ENCODE measurements around the gene BHLHE41. TPM values are rescaled to one million over a fixed set of nuclear protein-coding genes. Genes with fewer than 3 reads are reported as not detected.

BHLHE41 gene
- total RNA-seq, 1 experiment from 2014 or later = 7.6 TPM

DNA sequence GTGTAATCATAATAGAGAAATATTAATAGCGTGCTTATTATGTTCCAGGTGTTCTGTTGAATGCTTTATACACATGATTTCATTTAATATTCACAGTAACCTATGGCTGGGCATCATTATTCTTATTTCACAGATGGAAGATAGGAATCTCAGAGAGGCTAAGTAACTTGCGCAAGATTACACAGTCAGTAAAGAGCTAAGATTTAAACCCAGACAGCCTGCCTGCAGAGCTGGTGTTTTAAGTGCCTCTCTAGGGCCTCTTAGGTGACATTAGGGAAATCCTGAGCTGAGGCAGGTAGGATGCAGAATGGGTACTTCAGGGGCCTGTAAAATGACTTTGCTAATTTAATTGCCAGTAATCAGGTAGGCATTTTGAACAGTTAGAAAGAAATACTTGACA, 18.5 kb upstream of the BHLHE41 start (continued):
- TF ChIP-seq, protein P1, sequence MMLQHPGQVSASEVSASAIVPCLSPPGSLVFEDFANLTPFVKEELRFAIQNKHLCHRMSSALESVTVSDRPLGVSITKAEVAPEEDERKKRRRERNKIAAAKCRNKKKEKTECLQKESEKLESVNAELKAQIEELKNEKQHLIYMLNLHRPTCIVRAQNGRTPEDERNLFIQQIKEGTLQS (CRISPR knock-in tag; conservative IDR thresholded peaks at IDR 0.05) = no peak
- TF ChIP-seq FOXK1 (CRISPR knock-in tag; IDR thresholded peaks at IDR 0.05) = no peak
- TF ChIP-seq, protein P2, sequence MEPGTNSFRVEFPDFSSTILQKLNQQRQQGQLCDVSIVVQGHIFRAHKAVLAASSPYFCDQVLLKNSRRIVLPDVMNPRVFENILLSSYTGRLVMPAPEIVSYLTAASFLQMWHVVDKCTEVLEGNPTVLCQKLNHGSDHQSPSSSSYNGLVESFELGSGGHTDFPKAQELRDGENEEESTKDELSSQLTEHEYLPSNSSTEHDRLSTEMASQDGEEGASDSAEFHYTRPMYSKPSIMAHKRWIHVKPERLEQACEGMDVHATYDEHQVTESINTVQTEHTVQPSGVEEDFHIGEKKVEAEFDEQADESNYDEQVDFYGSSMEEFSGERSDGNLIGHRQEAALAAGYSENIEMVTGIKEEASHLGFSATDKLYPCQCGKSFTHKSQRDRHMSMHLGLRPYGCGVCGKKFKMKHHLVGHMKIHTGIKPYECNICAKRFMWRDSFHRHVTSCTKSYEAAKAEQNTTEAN (CRISPR knock-in tag; IDR thresholded peaks at IDR 0.05) = no peak

DNA sequence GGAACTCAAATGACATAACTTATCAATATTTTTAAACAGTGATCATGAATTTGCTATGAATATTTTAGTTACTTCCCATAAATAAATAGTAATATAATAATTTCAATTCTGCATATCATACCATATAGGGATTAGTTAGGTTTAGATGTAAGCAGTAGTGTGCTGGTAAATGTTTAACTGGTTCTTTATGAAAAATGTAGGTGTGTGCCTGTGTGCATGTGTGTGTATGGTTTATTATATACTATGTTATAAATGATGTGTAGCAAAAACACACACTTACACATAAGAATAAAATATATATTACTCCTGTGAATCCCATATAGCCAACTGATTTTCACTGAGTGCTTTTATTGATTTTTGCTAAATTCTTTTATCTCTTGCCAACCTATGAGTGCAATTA, 14.0 kb upstream of the BHLHE41 start:
- ATAC-seq = no peak
- H3K9me3 Mint-ChIP-seq = no peaks in the 10 kb centered on the region
- POLR2A ChIA-PET = no interaction called here
- peaks cover 21% of the 10 kb centered on the region for H3K4me1 Mint-ChIP-seq
- CTCF ChIA-PET = no interaction called here
- no peak overlapping the region for H3K27ac Mint-ChIP-seq
- H3K27me3 Mint-ChIP-seq (ENCODE audit: low read depth) = no peaks in the 10 kb centered on the region
- no peak overlapping the region for H3K4me3 Mint-ChIP-seq
- TF ChIP-seq OVOL2 (CRISPR knock-in tag; IDR thresholded peaks at IDR 0.05; ENCODE audit: borderline replicate concordance) (no peak), JUN (CRISPR knock-in tag; IDR thresholded peaks at IDR 0.05) (no peak), SMAD4 (CRISPR knock-in tag; IDR thresholded peaks at IDR 0.05) (no peak), ZNF317 (CRISPR knock-in tag; IDR thresholded peaks at IDR 0.05; ENCODE audit: borderline replicate concordance, low read depth) (no peak), GABPB1 (CRISPR knock-in tag; IDR thresholded peaks at IDR 0.05) (no peak), ZNF423 (CRISPR knock-in tag; IDR thresholded peaks at IDR 0.05) (no peak), FOXJ3 (CRISPR knock-in tag; IDR thresholded peaks at IDR 0.05; ENCODE audit: borderline replicate concordance) (no peak), NR3C1 (CRISPR knock-in tag; conservative IDR thresholded peaks at IDR 0.05; ENCODE audit: low read depth) (no peak)
- TF ChIP-seq, protein P3, sequence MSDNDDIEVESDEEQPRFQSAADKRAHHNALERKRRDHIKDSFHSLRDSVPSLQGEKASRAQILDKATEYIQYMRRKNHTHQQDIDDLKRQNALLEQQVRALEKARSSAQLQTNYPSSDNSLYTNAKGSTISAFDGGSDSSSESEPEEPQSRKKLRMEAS (CRISPR knock-in tag; IDR thresholded peaks at IDR 0.05) = no peak
- TF ChIP-seq, protein P4, sequence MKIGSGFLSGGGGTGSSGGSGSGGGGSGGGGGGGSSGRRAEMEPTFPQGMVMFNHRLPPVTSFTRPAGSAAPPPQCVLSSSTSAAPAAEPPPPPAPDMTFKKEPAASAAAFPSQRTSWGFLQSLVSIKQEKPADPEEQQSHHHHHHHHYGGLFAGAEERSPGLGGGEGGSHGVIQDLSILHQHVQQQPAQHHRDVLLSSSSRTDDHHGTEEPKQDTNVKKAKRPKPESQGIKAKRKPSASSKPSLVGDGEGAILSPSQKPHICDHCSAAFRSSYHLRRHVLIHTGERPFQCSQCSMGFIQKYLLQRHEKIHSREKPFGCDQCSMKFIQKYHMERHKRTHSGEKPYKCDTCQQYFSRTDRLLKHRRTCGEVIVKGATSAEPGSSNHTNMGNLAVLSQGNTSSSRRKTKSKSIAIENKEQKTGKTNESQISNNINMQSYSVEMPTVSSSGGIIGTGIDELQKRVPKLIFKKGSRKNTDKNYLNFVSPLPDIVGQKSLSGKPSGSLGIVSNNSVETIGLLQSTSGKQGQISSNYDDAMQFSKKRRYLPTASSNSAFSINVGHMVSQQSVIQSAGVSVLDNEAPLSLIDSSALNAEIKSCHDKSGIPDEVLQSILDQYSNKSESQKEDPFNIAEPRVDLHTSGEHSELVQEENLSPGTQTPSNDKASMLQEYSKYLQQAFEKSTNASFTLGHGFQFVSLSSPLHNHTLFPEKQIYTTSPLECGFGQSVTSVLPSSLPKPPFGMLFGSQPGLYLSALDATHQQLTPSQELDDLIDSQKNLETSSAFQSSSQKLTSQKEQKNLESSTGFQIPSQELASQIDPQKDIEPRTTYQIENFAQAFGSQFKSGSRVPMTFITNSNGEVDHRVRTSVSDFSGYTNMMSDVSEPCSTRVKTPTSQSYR (CRISPR knock-in tag; IDR thresholded peaks at IDR 0.05) = no peak
- TF ChIP-seq, protein P5, sequence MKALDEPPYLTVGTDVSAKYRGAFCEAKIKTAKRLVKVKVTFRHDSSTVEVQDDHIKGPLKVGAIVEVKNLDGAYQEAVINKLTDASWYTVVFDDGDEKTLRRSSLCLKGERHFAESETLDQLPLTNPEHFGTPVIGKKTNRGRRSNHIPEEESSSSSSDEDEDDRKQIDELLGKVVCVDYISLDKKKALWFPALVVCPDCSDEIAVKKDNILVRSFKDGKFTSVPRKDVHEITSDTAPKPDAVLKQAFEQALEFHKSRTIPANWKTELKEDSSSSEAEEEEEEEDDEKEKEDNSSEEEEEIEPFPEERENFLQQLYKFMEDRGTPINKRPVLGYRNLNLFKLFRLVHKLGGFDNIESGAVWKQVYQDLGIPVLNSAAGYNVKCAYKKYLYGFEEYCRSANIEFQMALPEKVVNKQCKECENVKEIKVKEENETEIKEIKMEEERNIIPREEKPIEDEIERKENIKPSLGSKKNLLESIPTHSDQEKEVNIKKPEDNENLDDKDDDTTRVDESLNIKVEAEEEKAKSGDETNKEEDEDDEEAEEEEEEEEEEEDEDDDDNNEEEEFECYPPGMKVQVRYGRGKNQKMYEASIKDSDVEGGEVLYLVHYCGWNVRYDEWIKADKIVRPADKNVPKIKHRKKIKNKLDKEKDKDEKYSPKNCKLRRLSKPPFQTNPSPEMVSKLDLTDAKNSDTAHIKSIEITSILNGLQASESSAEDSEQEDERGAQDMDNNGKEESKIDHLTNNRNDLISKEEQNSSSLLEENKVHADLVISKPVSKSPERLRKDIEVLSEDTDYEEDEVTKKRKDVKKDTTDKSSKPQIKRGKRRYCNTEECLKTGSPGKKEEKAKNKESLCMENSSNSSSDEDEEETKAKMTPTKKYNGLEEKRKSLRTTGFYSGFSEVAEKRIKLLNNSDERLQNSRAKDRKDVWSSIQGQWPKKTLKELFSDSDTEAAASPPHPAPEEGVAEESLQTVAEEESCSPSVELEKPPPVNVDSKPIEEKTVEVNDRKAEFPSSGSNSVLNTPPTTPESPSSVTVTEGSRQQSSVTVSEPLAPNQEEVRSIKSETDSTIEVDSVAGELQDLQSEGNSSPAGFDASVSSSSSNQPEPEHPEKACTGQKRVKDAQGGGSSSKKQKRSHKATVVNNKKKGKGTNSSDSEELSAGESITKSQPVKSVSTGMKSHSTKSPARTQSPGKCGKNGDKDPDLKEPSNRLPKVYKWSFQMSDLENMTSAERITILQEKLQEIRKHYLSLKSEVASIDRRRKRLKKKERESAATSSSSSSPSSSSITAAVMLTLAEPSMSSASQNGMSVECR (CRISPR knock-in tag; IDR thresholded peaks at IDR 0.05; ENCODE audit: borderline replicate concordance) = no peak
- TF ChIP-seq, protein P6, sequence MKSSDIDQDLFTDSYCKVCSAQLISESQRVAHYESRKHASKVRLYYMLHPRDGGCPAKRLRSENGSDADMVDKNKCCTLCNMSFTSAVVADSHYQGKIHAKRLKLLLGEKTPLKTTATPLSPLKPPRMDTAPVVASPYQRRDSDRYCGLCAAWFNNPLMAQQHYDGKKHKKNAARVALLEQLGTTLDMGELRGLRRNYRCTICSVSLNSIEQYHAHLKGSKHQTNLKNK (CRISPR knock-in tag; IDR thresholded peaks at IDR 0.05) = no peak
- no peaks in the 10 kb centered on the region for H3K36me3 Mint-ChIP-seq
- DNase-seq (ENCODE audit: low spot score) = no peak

DNA sequence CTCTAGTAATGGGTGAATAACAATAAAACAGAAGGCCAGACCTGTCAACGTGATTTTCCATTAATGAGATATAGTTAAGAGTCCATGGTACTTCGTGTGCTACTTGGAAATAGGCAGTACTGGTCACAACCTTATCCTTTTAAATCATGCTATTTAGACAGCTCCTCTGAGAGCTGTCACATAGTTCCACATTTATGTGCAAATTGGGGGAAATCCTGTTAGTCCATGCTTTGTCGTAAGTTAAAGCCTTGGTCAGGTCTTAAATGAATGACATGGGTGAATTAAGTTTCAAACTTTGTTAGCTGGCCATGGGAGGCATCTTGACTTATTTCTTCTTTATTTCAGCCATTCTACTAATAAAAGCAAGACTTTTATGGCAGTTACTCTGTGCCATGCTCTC, 11.9 kb upstream of the BHLHE41 start:
- ChIA-PET CTCF (no interaction called here), POLR2A (no interaction called here)
- Mint-ChIP-seq H3K27me3 (ENCODE audit: low read depth) (peaks cover 4% of the 10 kb centered on the region), H3K27ac (no peak overlapping the region), H3K9me3 (no peaks in the 10 kb centered on the region), H3K4me3 (no peak overlapping the region), H3K36me3 (no peaks in the 10 kb centered on the region), H3K4me1 (peaks cover 21% of the 10 kb centered on the region)
- no peak for ATAC-seq
- no peak for DNase-seq (ENCODE audit: low spot score)
- TF ChIP-seq MYBL2 (CRISPR knock-in tag; IDR thresholded peaks at IDR 0.05) = no peak
- TF ChIP-seq ZNF416 (CRISPR knock-in tag; IDR thresholded peaks at IDR 0.05) = no peak
- no peak for TF ChIP-seq TCF7 (CRISPR knock-in tag; IDR thresholded peaks at IDR 0.05; ENCODE audit: low read depth)
- TF ChIP-seq, protein P7, sequence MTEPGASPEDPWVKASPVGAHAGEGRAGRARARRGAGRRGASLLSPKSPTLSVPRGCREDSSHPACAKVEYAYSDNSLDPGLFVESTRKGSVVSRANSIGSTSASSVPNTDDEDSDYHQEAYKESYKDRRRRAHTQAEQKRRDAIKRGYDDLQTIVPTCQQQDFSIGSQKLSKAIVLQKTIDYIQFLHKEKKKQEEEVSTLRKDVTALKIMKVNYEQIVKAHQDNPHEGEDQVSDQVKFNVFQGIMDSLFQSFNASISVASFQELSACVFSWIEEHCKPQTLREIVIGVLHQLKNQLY (CRISPR knock-in tag; IDR thresholded peaks at IDR 0.05) = no peak
- no peak for TF ChIP-seq SMAD3 (CRISPR knock-in tag; IDR thresholded peaks at IDR 0.05; ENCODE audit: borderline replicate concordance)
- TF ChIP-seq ATF1 (CRISPR knock-in tag; IDR thresholded peaks at IDR 0.05) = no peak
- no peak for TF ChIP-seq OVOL2 (CRISPR knock-in tag; IDR thresholded peaks at IDR 0.05; ENCODE audit: borderline replicate concordance)
- TF ChIP-seq, protein P8, sequence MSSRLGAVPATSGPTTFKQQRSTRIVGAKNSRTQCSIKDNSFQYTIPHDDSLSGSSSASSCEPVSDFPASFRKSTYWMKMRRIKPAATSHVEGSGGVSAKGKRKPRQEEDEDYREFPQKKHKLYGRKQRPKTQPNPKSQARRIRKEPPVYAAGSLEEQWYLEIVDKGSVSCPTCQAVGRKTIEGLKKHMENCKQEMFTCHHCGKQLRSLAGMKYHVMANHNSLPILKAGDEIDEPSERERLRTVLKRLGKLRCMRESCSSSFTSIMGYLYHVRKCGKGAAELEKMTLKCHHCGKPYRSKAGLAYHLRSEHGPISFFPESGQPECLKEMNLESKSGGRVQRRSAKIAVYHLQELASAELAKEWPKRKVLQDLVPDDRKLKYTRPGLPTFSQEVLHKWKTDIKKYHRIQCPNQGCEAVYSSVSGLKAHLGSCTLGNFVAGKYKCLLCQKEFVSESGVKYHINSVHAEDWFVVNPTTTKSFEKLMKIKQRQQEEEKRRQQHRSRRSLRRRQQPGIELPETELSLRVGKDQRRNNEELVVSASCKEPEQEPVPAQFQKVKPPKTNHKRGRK (CRISPR knock-in tag; IDR thresholded peaks at IDR 0.05; ENCODE audit: borderline replicate concordance) = no peak

Data from WTC11 (cell line).